Duodenal mucosa (tissue), 2 donors: ENCODE data around the gene LRP3.
A peak's percentile ranks its signal among the peaks of the same experiment; 100 is the strongest.
"Not testable (repeated sequence)": the region's sequence is repeated elsewhere in the genome, so short reads cannot be mapped to it uniquely, and the experiment has no call there.

Experiments used
- H3K27ac ChIP-seq: one replicate; pipeline ENCODE4 v1.7.0; 2013; ENCODE audit warnings: low read depth, low read length
- H3K27me3 ChIP-seq, 2 donors: one replicate each; pipeline ENCODE4 v1.7.0; 2013; ENCODE audit warnings: low read length in 2 of 2, control low read depth in 1 of 2; ENCODE audit not compliant: insufficient read depth in 2 of 2, control insufficient read depth in 1 of 2
- H3K36me3 ChIP-seq, 2 donors: one replicate each; pipeline ENCODE4 v1.7.0; 2013; ENCODE audit warnings: low read length in 2 of 2, control low read depth in 1 of 2; ENCODE audit not compliant: insufficient read depth in 2 of 2, control insufficient read depth in 1 of 2
- H3K4me1 ChIP-seq, 2 donors: one replicate each; pipeline ENCODE4 v1.7.0; 2013; ENCODE audit warnings: low read length in 2 of 2, control low read depth in 1 of 2; ENCODE audit not compliant: insufficient read depth in 2 of 2, control insufficient read depth in 1 of 2
- H3K4me3 ChIP-seq, 2 donors: one replicate each; pipeline ENCODE4 v1.7.0; 2013; ENCODE audit warnings: low read length in 2 of 2, low read depth in 1 of 2
- H3K9ac ChIP-seq, 2 donors: one replicate each; pipeline ENCODE4 v1.7.0; 2013; ENCODE audit warnings: low read length in 2 of 2, low read depth in 1 of 2
- H3K9me3 ChIP-seq, 2 donors: one replicate each; pipeline ENCODE4 v1.7.0; 2013; ENCODE audit warnings: low read length in 2 of 2, control low read depth in 1 of 2; ENCODE audit not compliant: control insufficient read depth in 1 of 2

LRP3 gene

DNA sequence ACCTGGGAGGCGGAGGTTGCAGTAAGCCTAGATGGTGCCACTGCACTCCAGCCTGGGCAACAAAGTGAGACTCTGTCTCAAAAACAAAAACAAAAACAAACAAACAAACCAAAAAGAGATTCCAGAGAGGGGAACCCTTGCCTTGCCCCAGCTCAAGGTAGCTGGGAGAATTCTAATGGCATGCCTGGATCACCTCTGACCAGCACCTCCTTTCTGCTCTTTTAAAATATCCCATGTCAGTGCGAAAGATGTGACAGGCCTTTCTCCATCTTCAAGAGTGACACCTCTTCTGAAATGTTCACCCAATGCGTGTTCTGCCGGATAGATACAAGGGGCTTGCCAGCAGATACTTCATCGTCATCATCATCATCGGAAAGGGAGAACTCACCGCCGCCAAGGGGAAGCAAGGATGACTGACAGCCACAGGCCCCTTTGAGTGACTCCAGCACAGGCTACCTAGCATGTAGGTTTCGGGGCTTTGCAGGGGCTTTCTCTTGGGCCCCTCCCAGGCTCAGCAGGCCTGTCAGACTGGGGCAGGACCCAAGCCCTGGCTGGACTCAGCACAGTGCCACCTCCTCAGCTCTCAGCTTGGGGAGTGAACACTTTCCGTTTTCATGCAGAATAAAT lies 18.9 kb upstream of the LRP3 start:
- peaks cover 23 to 25% of the 10 kb centered on the region in 2 donors for H3K4me1 ChIP-seq
- H3K27me3 ChIP-seq, result no peaks in the 10 kb centered on the region
- no peaks in the 10 kb centered on the region for H3K9me3 ChIP-seq
- no peak overlapping the region for H3K27ac ChIP-seq
- H3K36me3 ChIP-seq, result no peaks in the 10 kb centered on the region
- no peak overlapping the region for H3K9ac ChIP-seq
- H3K4me3 ChIP-seq, result peak overlapping the region; percentile 89 to 92

DNA sequence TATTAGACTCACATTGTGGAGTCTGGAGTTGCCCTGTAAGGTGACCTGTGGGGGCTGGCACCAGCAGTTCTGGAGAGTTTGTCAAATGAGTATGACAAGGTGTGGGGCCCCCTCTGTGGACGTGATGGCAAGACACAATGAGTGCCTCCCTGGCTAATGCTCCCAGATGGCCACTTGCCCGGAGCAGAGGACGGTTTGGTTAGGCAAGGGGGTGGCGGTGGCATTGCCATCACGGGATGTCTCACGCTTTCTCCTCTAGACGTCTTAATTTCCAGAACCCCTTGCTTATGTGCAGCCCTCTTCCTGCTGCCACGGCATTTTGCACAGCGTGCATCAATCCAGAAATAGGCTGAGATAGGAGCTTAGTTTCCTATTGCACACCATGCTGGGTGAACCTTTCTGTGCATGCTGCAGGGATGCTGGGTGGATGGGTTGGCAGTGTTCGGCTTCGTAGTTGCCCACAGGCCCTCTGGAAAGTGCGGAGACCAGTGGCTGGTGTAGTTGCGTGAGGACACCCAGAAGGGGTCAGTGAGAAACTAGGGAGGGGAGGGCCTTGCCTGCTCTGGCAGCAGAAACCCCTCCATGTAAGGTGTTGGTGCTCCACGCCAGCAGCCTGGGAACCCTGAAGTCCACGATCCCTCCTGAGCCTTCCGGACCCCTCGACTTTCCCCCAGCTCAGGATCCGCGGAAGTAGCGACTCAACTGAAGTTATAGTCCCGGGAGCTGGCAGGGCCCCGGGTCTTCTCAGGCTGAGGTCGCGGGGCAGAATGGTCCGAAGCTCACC lies 18.1 kb upstream of the LRP3 start:
- Histone ChIP-seq H3K4me1 (peaks cover 23 to 25% of the 10 kb centered on the region in 2 donors), H3K27me3 (no peaks in the 10 kb centered on the region), H3K9ac (peak overlapping the region; percentile 78 to 94), H3K36me3 (no peaks in the 10 kb centered on the region), H3K27ac (peak overlapping the region; percentile 89), H3K9me3 (no peaks in the 10 kb centered on the region), H3K4me3 (peak overlapping the region; percentile 89 to 92)

DNA sequence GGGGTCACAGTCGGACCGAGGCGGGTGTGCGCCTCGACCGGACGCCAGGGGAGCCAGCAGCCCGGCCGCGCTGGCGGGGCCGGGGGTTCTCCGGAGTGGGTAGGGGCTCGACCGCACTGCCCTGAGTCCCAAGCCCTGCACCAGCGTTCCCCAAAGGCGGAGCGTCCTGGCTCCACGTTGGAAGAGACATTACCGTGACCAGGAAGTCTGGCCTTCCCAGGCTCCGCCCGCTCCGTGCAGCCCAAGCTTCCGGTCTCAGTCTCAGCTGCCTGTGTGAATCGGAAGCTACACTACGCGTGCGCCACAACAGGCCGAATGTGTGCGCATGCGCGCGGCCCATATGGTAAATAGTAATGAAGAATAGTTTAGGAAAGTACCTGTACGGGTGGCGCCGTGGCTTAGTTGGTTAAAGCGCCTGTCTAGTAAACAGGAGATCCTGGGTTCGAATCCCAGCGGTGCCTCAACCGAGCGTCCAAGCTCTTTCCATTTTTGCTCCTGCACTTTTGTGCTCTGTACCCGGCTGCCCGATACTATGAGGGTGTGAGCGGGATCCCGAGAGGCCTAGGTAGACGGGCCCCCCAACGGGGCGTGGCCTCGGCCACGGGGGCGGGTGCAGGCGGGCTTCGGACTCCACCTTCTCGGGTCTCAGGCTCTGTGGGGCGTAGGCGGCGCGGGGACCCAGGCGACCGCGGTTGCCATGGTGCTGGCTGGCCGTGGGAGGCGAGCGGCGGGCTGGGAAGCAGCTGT lies 17.3 kb upstream of the LRP3 start:
- H3K9me3 ChIP-seq, result no peaks in the 10 kb centered on the region
- H3K4me3 ChIP-seq, result peak overlapping the region; percentile 89 to 92
- H3K27ac ChIP-seq, result peak overlapping the region; percentile 89
- no peaks in the 10 kb centered on the region for H3K36me3 ChIP-seq
- peak overlapping the region; percentile 78 to 94 for H3K9ac ChIP-seq
- H3K27me3 ChIP-seq, result no peaks in the 10 kb centered on the region
- H3K4me1 ChIP-seq, result peaks cover 21 to 23% of the 10 kb centered on the region in 2 donors

DNA sequence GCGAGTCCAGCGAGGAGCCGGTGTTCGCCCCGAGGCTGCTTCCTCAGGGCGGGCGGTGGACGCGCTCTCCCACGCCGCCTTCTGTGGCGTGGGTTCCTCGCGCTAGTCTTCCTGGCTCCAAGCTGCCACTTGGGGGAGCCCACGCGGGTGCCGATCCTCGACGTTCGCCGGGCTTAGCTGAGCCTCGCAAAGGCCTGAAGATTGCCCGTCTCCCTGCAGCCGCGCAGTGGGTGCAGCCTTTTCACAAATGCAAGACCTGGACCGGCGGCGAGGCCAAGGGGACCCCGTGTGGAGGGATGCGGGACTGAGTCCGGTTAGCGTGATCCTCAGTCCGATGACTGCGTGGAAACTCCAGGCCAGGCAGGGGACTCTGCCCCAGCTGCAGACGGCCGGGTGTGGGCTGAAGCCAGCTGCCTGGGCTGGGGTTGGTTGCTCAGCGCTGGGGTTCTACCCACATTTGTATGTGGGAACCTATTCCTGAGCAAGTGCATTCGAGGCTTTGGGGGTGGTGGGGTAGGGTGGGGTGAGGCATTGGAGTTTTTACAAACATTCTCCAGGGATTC lies 16.6 kb upstream of the LRP3 start:
- Histone ChIP-seq H3K4me3 (peak overlapping the region; percentile 70 to 92), H3K36me3 (no peaks in the 10 kb centered on the region), H3K4me1 (peaks cover 16 to 23% of the 10 kb centered on the region in 2 donors), H3K27me3 (no peaks in the 10 kb centered on the region), H3K9ac (peak overlapping the region; percentile 21 to 38), H3K9me3 (no peaks in the 10 kb centered on the region), H3K27ac (peak overlapping the region; percentile 76)

DNA sequence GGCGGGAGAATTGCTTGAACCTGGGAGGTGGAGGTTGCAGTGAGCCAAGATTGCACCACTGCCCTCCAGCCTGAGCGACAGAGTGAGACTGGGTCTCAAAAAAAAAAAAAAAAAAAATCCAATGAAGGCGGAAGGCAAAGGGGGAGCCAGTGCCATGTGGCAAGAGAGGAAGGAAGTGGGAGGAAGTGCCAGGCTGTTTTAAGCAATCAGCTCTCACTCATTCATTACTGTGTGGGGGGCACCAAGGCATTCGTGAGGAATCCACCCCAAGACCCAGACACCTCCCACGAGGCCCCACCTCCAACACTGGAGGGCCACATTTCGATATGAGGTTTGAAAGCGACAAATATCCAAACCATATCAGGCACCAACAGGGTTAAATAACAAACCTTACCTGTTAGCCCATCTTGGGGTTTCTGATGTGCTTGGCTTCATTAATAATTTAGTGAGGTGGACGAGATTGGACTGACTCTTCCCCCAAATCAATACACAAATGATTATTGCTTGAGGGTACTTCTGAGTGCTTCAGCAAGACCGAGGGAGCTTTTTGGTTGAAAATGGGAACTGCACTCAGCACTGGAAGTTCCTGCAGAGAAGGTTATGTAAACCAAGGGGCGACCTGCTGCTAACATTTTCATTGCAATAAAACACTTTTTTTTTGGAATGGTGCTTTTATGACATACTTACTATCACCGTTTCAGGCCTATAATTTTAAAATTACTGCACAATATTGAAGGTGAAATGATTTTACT lies 7.5 kb upstream of the LRP3 start:
- H3K4me3 ChIP-seq, result no peak overlapping the region
- H3K27me3 ChIP-seq, result no peaks in the 10 kb centered on the region
- no peaks in the 10 kb centered on the region for H3K9me3 ChIP-seq
- H3K27ac ChIP-seq, result no peak overlapping the region
- peaks cover 0 to 6% of the 10 kb centered on the region in 2 donors for H3K4me1 ChIP-seq
- no peaks in the 10 kb centered on the region for H3K36me3 ChIP-seq
- H3K9ac ChIP-seq, result no peak overlapping the region

DNA sequence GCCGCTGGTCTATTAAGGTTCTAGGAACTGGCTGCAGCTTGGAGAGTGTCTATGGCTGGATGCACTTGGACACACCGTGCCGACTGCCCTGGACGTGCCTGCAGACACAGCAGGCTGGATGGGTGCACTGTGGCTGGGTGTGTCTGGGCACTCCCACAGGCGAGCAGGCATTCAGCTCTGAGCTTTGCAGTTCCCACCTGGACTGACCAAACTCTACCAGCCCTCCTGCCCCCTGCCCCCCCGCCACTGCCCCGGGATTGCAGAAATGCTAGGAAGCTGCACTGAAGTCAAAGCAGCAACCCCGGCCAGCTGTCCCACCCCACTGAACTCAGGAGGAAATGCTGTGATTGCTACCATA lies 7.0 kb upstream of the LRP3 start:
- H3K27ac ChIP-seq, result no peak overlapping the region
- H3K9ac ChIP-seq, result no peak overlapping the region

DNA sequence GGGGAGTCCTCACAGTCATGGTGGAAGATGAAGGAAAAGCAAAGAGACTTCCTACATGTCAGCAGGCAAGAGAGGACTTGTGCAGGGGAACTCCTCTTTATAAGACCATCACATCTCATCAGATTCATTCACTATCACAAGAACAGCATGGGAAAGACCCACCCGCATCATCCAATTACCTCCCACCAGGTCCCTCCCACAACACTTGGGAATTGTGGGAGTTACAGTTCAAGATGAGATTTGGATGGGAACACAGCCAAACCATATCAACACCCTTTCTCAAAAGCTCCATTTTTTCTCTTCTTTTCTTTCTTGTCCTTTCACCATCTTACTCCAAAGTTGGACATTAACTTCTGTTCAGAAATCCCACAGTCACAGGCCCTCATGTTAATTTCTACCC lies 4.7 kb upstream of the LRP3 start:
- H3K36me3 ChIP-seq, result no peaks in the 10 kb centered on the region
- no peak overlapping the region for H3K27ac ChIP-seq
- H3K4me1 ChIP-seq, result peaks cover 0 to under 1% of the 10 kb centered on the region in 2 donors
- H3K9ac ChIP-seq, result no peak overlapping the region
- H3K4me3 ChIP-seq, result no peak overlapping the region
- H3K27me3 ChIP-seq, result peaks cover 2 to 6% of the 10 kb centered on the region in 2 donors
- no peaks in the 10 kb centered on the region for H3K9me3 ChIP-seq

More for the DNA sequence above, 7.0 kb upstream of the LRP3 start:
- H3K4me3 ChIP-seq, result no peak overlapping the region
- no peaks in the 10 kb centered on the region for H3K36me3 ChIP-seq
- H3K27me3 ChIP-seq, result peaks cover 0 to 2% of the 10 kb centered on the region in 2 donors
- H3K4me1 ChIP-seq, result peaks cover 0 to 6% of the 10 kb centered on the region in 2 donors
- H3K9me3 ChIP-seq, result no peaks in the 10 kb centered on the region

DNA sequence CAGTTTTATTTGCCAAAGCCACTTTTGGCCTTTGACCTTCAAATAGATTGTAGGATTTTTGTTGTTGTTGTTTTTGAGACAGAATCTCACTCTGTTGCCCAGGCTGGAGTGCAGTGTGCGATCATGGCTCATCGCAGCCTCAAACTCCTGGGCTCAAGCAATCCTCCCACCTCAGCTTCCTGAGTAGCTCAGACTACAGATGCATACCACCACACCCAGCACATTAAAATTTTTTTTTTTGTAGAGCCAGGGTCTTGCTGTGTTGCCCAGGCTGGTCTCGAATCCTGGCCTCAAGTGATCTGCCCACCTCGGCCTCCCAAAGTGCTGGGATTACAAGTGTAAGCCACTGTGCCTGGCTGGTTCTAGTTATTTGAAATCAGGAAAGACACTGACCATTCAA lies 3.0 kb upstream of the LRP3 start:
- not testable (repeated sequence) for H3K27me3 ChIP-seq, H3K9ac ChIP-seq, H3K4me3 ChIP-seq, H3K27ac ChIP-seq, H3K36me3 ChIP-seq, H3K9me3 ChIP-seq, H3K4me1 ChIP-seq

DNA sequence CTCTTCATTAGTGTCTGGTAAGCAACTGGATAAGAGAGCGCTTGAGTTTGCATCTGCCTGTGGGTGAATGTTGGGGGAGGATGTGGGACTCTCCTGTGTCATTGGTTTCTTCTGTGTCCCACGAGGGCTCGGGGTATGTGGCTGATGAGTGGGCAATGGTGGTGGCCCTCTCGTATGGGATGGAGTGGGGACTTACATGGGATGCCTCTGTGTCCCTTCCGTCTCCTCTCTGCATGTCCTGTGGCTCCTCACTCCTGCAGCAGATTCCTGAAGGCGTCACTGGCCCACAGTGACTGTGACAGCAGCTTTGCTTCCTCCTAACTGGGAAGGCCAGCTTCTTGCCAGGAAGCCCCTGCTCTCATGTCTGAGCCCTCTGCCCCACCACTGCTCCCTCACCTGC lies 2.6 kb upstream of the LRP3 start:
- no peaks in the 10 kb centered on the region for H3K36me3 ChIP-seq

More for the DNA sequence above, 2.6 kb upstream of the LRP3 start:
- no peak overlapping the region for H3K27ac ChIP-seq
- no peak overlapping the region for H3K4me3 ChIP-seq
- no peak overlapping the region for H3K9ac ChIP-seq
- peaks cover 0 to 4% of the 10 kb centered on the region in 2 donors for H3K4me1 ChIP-seq
- peaks cover 2 to 6% of the 10 kb centered on the region in 2 donors for H3K27me3 ChIP-seq
- no peaks in the 10 kb centered on the region for H3K9me3 ChIP-seq
